GM19395 (cell line): ENCODE data around the gene SERTAD2.

Experiments used
- ATAC-seq: cut with Tn5 transposase; IDR thresholded peaks from one replicate; pipeline ENCODE4 v1.9.1; 2021; ENCODE audit warnings: mild to moderate bottlenecking, moderate library complexity; ENCODE audit not compliant: unreplicated experiment

SERTAD2 gene

GRCh38 chr2:64630752-64631151 lies 23.0 kb downstream of the SERTAD2 start:
- no peak for ATAC-seq

GRCh38 chr2:64629875-64630274 lies 23.8 kb downstream of the SERTAD2 start:
- no peak for ATAC-seq

- ATAC-seq: no peak
These were observed 24.4 kb downstream of the SERTAD2 start for GRCh38 chr2:64629329-64629781.

- ATAC-seq: no peak
These were observed 25.6 kb downstream of the SERTAD2 start for GRCh38 chr2:64627860-64628841.

- ATAC-seq: no peak
These were observed 26.6 kb downstream of the SERTAD2 start for GRCh38 chr2:64626963-64627760.

- ATAC-seq: no peak
These were observed 27.4 kb downstream of the SERTAD2 start for GRCh38 chr2:64626146-64626809.

- ATAC-seq: no peak
These were observed 28.2 kb downstream of the SERTAD2 start for GRCh38 chr2:64625299-64626145.

- ATAC-seq: no peak
These were observed 28.9 kb downstream of the SERTAD2 start for GRCh38 chr2:64624862-64625261.

- ATAC-seq: no peak
These were observed 29.6 kb downstream of the SERTAD2 start for GRCh38 chr2:64624108-64624610.

GRCh38 chr2:64623242-64623850 lies 30.4 kb downstream of the SERTAD2 start:
- no peak for ATAC-seq

- ATAC-seq: no peak
These were observed 31.1 kb downstream of the SERTAD2 start for GRCh38 chr2:64622443-64623241.

GRCh38 chr2:64620661-64621060 lies 33.1 kb downstream of the SERTAD2 start:
- ATAC-seq: no peak

GRCh38 chr2:64617631-64618151 lies 36.0 kb downstream of the SERTAD2 start:
- ATAC-seq: no peak

- ATAC-seq: no peak
These were observed 37.7 kb downstream of the SERTAD2 start for GRCh38 chr2:64615844-64616536.

GRCh38 chr2:64615192-64615763 lies 38.4 kb downstream of the SERTAD2 start:
- ATAC-seq: no peak

GRCh38 chr2:64613276-64613675 lies 40.4 kb downstream of the SERTAD2 start:
- no peak for ATAC-seq

- ATAC-seq: no peak
These were observed 41.0 kb downstream of the SERTAD2 start for GRCh38 chr2:64612575-64613195.
